ENCODE results near the gene TNFSF10. TPM values are rescaled to one million over a fixed set of nuclear protein-coding genes. Genes with fewer than 3 reads are reported as not detected.
"Not testable (repeated sequence)": the region's sequence is repeated elsewhere in the genome, so short reads cannot be mapped to it uniquely, and the experiment has no call there.

TNFSF10 gene
- total RNA-seq, 1 experiment from 2014 or later = 2.2 TPM

GRCh38 chr3:172521837-172522726 lies 1.1 kb downstream of the TNFSF10 start:
- in situ Hi-C loops (cut with HindIII; ENCODE audit: low pct_unique_long_range_greater_than_20kb, low sequenced_read_pairs); DNase-seq (ENCODE audit: low read depth): not testable (repeated sequence)

- in situ Hi-C loops (cut with HindIII; ENCODE audit: low pct_unique_long_range_greater_than_20kb, low sequenced_read_pairs) = no loop called here
- DNase-seq (ENCODE audit: low read depth) = no peak
Measured at GRCh38 chr3:172520301-172520831, 2.9 kb downstream of the TNFSF10 start.

- no peak for DNase-seq (ENCODE audit: low read depth)
- in situ Hi-C loops (cut with HindIII; ENCODE audit: low pct_unique_long_range_greater_than_20kb, low sequenced_read_pairs) = no loop called here
Measured at GRCh38 chr3:172519740-172520139, 3.5 kb downstream of the TNFSF10 start.

- no peak for DNase-seq (ENCODE audit: low read depth)
- in situ Hi-C loops (cut with HindIII; ENCODE audit: low pct_unique_long_range_greater_than_20kb, low sequenced_read_pairs) = no loop called here
Measured at GRCh38 chr3:172518929-172519640, 4.1 kb downstream of the TNFSF10 start.

- DNase-seq (ENCODE audit: low read depth) = no peak
- in situ Hi-C loops (cut with HindIII; ENCODE audit: low pct_unique_long_range_greater_than_20kb, low sequenced_read_pairs) = no loop called here
Measured at GRCh38 chr3:172517859-172518466, 5.3 kb downstream of the TNFSF10 start.

GRCh38 chr3:172516318-172517214 lies 6.7 kb downstream of the TNFSF10 start:
- in situ Hi-C loops (cut with HindIII; ENCODE audit: low pct_unique_long_range_greater_than_20kb, low sequenced_read_pairs) = no loop called here
- DNase-seq (ENCODE audit: low read depth) = peak; percentile 34

GRCh38 chr3:172515130-172515918 lies 7.9 kb downstream of the TNFSF10 start:
- in situ Hi-C loops (cut with HindIII; ENCODE audit: low pct_unique_long_range_greater_than_20kb, low sequenced_read_pairs) = no loop called here
- DNase-seq (ENCODE audit: low read depth) = no peak

GRCh38 chr3:172514678-172515077 lies 8.6 kb downstream of the TNFSF10 start:
- in situ Hi-C loops (cut with HindIII; ENCODE audit: low pct_unique_long_range_greater_than_20kb, low sequenced_read_pairs) = no loop called here
- no peak for DNase-seq (ENCODE audit: low read depth)

- in situ Hi-C loops (cut with HindIII; ENCODE audit: low pct_unique_long_range_greater_than_20kb, low sequenced_read_pairs) = no loop called here
- no peak for DNase-seq (ENCODE audit: low read depth)
Measured at GRCh38 chr3:172513488-172513887, 9.7 kb downstream of the TNFSF10 start.

- DNase-seq (ENCODE audit: low read depth) = no peak
- in situ Hi-C loops (cut with HindIII; ENCODE audit: low pct_unique_long_range_greater_than_20kb, low sequenced_read_pairs) = no loop called here
Measured at GRCh38 chr3:172511783-172512762, 11.2 kb downstream of the TNFSF10 start.

- in situ Hi-C loops (cut with HindIII; ENCODE audit: low pct_unique_long_range_greater_than_20kb, low sequenced_read_pairs) = no loop called here
Measured at GRCh38 chr3:172506094-172506493, 17.1 kb downstream of the TNFSF10 start.

GRCh38 chr3:172501540-172501939 lies 21.7 kb downstream of the TNFSF10 start:
- no peak for DNase-seq (ENCODE audit: low read depth)
- in situ Hi-C loops (cut with HindIII; ENCODE audit: low pct_unique_long_range_greater_than_20kb, low sequenced_read_pairs) = no loop called here

More at GRCh38 chr3:172506094-172506493, 17.1 kb downstream of the TNFSF10 start:
- no peak for DNase-seq (ENCODE audit: low read depth)

- DNase-seq (ENCODE audit: low read depth) = peak; percentile 73
Measured at GRCh38 chr3:172490198-172490669, 33.0 kb downstream of the TNFSF10 start.

GRCh38 chr3:172478116-172478515 lies 45.1 kb downstream of the TNFSF10 start:
- DNase-seq (ENCODE audit: low read depth) = no peak
- in situ Hi-C loops (cut with HindIII; ENCODE audit: low pct_unique_long_range_greater_than_20kb, low sequenced_read_pairs) = no loop called here

More at GRCh38 chr3:172490198-172490669, 33.0 kb downstream of the TNFSF10 start:
- in situ Hi-C loops (cut with HindIII; ENCODE audit: low pct_unique_long_range_greater_than_20kb, low sequenced_read_pairs) = not testable (repeated sequence)

GRCh38 chr3:172476347-172476746 lies 46.9 kb downstream of the TNFSF10 start:
- in situ Hi-C loops (cut with HindIII; ENCODE audit: low pct_unique_long_range_greater_than_20kb, low sequenced_read_pairs) = no loop called here

GRCh38 chr3:172475703-172476102 lies 47.5 kb downstream of the TNFSF10 start:
- no peak for DNase-seq (ENCODE audit: low read depth)
- in situ Hi-C loops (cut with HindIII; ENCODE audit: low pct_unique_long_range_greater_than_20kb, low sequenced_read_pairs) = no loop called here

More at GRCh38 chr3:172476347-172476746, 46.9 kb downstream of the TNFSF10 start:
- peak; percentile 12 for DNase-seq (ENCODE audit: low read depth)

Data from Caki2 (cell line).